SK-N-SH treated with all-trans-retinoic acid at 6 μM for 48 hours (cell line): ENCODE measurements around the gene LCNL1.

Experiments used
- ATAC-seq: fragments of 200-7000 bp; cut with Tn5 transposase; 3 replicates; pipeline ENCODE4 v1.9.1; 2020; ENCODE audit warnings: mild to moderate bottlenecking, moderate library complexity
- BACH2 ChIP-seq: fragments of 250-450 bp; sonication (Bioruptor Pico); IDR thresholded peaks from 2 replicates; pipeline ENCODE4 v1.9.0; 2021; ENCODE audit warnings: mild to moderate bottlenecking, borderline replicate concordance
- CREB5 ChIP-seq: fragments of 250-450 bp; sonication (Bioruptor Pico); IDR thresholded peaks from 2 replicates; pipeline ENCODE4 v1.5.1; 2020; ENCODE audit warnings: low read depth, mild to moderate bottlenecking, moderate library complexity
- CSDC2 ChIP-seq: fragments of 250-450 bp; sonication (Bioruptor Pico); IDR thresholded peaks from 2 replicates; pipeline ENCODE4 v1.5.0; 2020; ENCODE audit warnings: mild to moderate bottlenecking, moderate library complexity
- CSRNP3 ChIP-seq: fragments of 250-450 bp; sonication (Bioruptor Pico); IDR thresholded peaks from 2 replicates; pipeline ENCODE4 v1.5.1; 2021; ENCODE audit warnings: mild to moderate bottlenecking, moderate library complexity
- ISL1 ChIP-seq: fragments of 250-450 bp; sonication (Bioruptor Pico); IDR thresholded peaks from 2 replicates; pipeline ENCODE4 v2.1.2; 2022; ENCODE audit warnings: mild to moderate bottlenecking, moderate library complexity
- OSR1 ChIP-seq: fragments of 250-450 bp; sonication (Bioruptor Pico); IDR thresholded peaks from 2 replicates; pipeline ENCODE4 v1.8.0; 2022; ENCODE audit warnings: moderate library complexity, mild to moderate bottlenecking, inconsistent platforms
- PATZ1 ChIP-seq: fragments of 250-450 bp; sonication (Bioruptor Pico); IDR thresholded peaks from 2 replicates; pipeline ENCODE4 v1.8.0; 2020; ENCODE audit warnings: mild to moderate bottlenecking, moderate library complexity, borderline replicate concordance
- POU6F1 ChIP-seq: fragments of 250-450 bp; sonication (Bioruptor Pico); IDR thresholded peaks from 2 replicates; pipeline ENCODE4 v1.8.0; 2021; ENCODE audit warnings: low read depth, mild to moderate bottlenecking, moderate library complexity, borderline replicate concordance
- PPARA ChIP-seq: fragments of 250-450 bp; sonication (Bioruptor Pico); IDR thresholded peaks from 2 replicates; pipeline ENCODE4 v1.5.0; 2020; ENCODE audit warnings: mild to moderate bottlenecking, borderline replicate concordance
- RARB ChIP-seq: fragments of 250-450 bp; sonication (Bioruptor Pico); IDR thresholded peaks from 2 replicates; pipeline ENCODE4 v1.8.0; 2021; ENCODE audit warnings: mild to moderate bottlenecking, moderate library complexity
- TCF4 ChIP-seq: fragments of 250-450 bp; sonication (Bioruptor Pico); IDR thresholded peaks from 2 replicates; pipeline ENCODE4 v1.8.0; 2021; ENCODE audit warnings: mild to moderate bottlenecking, moderate library complexity, borderline replicate concordance
- TOX ChIP-seq: fragments of 250-450 bp; sonication (Bioruptor Pico); IDR thresholded peaks from 2 replicates; pipeline ENCODE4 v1.8.0; 2021; ENCODE audit warnings: mild to moderate bottlenecking, moderate library complexity, borderline replicate concordance
- TSHZ2 ChIP-seq: fragments of 250-450 bp; sonication (Bioruptor Pico); IDR thresholded peaks from 2 replicates; pipeline ENCODE4 v1.5.0; 2020; ENCODE audit warnings: mild to moderate bottlenecking, moderate library complexity
- ZC3H10 ChIP-seq: fragments of 250-450 bp; sonication (Bioruptor Pico); IDR thresholded peaks from 2 replicates; pipeline ENCODE4 v1.5.1; 2021; ENCODE audit warnings: mild to moderate bottlenecking, moderate library complexity
- ZFP3 ChIP-seq: fragments of 250-450 bp; sonication (Bioruptor Pico); IDR thresholded peaks from 2 replicates; pipeline ENCODE4 v1.5.0; 2020; ENCODE audit warnings: mild to moderate bottlenecking, moderate library complexity
- ZFP30 ChIP-seq: fragments of 450-650 bp; formaldehyde crosslinking; IDR thresholded peaks from 2 replicates; pipeline ENCODE4 v1.5.0; 2022; ENCODE audit warnings: mild to moderate bottlenecking, moderate library complexity
- ZNF8 ChIP-seq: fragments of 450-650 bp; formaldehyde crosslinking; IDR thresholded peaks from 2 replicates; pipeline ENCODE4 v1.5.0; 2020; ENCODE audit warnings: mild to moderate bottlenecking, moderate library complexity

LCNL1 gene

GRCh38 chr9:136964833-136965422 is 17.9 kb upstream of the LCNL1 start:
- no peak for ATAC-seq
- TF ChIP-seq CSDC2 (CRISPR knock-in tag) (no peak), ISL1 (CRISPR knock-in tag) (no peak), ZNF8 (CRISPR knock-in tag) (no peak), TOX (CRISPR knock-in tag) (no peak), BACH2 (no peak), CREB5 (no peak), RARB (CRISPR knock-in tag) (no peak), CSRNP3 (CRISPR knock-in tag) (no peak), ZC3H10 (CRISPR knock-in tag) (no peak), ZFP30 (CRISPR knock-in tag) (no peak)

- TF ChIP-seq TSHZ2 (CRISPR knock-in tag) (no peak), ISL1 (CRISPR knock-in tag) (no peak), ZFP3 (CRISPR knock-in tag) (no peak), POU6F1 (CRISPR knock-in tag) (no peak), OSR1 (CRISPR knock-in tag) (no peak), CREB5 (no peak), TCF4 (CRISPR knock-in tag) (no peak), PPARA (CRISPR knock-in tag) (no peak)
- TF ChIP-seq, all 23 proteins: peak for 0
- no peak for ATAC-seq
Observed at GRCh38 chr9:136965771-136966484, 16.9 kb upstream of the LCNL1 start.

GRCh38 chr9:136968333-136969127 is 14.3 kb upstream of the LCNL1 start:
- no peak for ATAC-seq
- TF ChIP-seq PPARA (CRISPR knock-in tag) (no peak), PATZ1 (CRISPR knock-in tag) (no peak), ZNF8 (CRISPR knock-in tag) (no peak)
